MG63 (cell line): Measurements from ENCODE around the gene UTS2B. TPM values are rescaled to one million over a fixed set of nuclear protein-coding genes. Genes with fewer than 3 reads are reported as not detected.

ENCODE experiments used
- DNase-seq: peaks from one replicate; pipeline ENCODE4 v3.0.0-alpha.2; 2020
- H3K27me3 ChIP-seq: fragments of 250-450 bp; sonication (Bioruptor Pico); 2 replicates; pipeline ENCODE4 v1.5.1; 2020; ENCODE audit warnings: mild to moderate bottlenecking, moderate library complexity
- H3K36me3 ChIP-seq: fragments of 250-450 bp; sonication (Bioruptor Pico); 2 replicates; pipeline ENCODE4 v1.5.1; 2020; ENCODE audit warnings: mild to moderate bottlenecking, moderate library complexity
- H3K4me3 ChIP-seq: fragments of 250-450 bp; sonication (Bioruptor Pico); 2 replicates; pipeline ENCODE4 v1.5.1; 2020; ENCODE audit warnings: mild to moderate bottlenecking, moderate library complexity
- H3K9me3 ChIP-seq: fragments of 250-450 bp; sonication (Bioruptor Pico); 2 replicates; pipeline ENCODE4 v1.5.1; 2020; ENCODE audit warnings: mild to moderate bottlenecking, moderate library complexity
- total RNA-seq: library from RNA; depleted of rRNA; stranded (reverse); fragments of >200 nt; shearing (Covaris generic); gene quantifications from 2 replicates; pipeline ENCODE4 v1.2.3, GENCODE V29; 2014; ENCODE audit warnings: low replicate concordance

The UTS2B gene
- total RNA-seq, 1 experiment from 2014 or later, result not detected

GRCh38 chr3:191336833-191337232 lies 6.5 kb upstream of the UTS2B start:
- no peaks in the 10 kb centered on the region for H3K9me3 ChIP-seq
- no peaks in the 10 kb centered on the region for H3K36me3 ChIP-seq
- no peaks in the 10 kb centered on the region for H3K27me3 ChIP-seq
- no peak overlapping the region for H3K4me3 ChIP-seq
- DNase-seq, result no peak

- Histone ChIP-seq H3K36me3 (no peaks in the 10 kb centered on the region; the same call in 1 of the 2 replicates), H3K4me3 (no peak overlapping the region), H3K27me3 (no peaks in the 10 kb centered on the region), H3K9me3 (no peaks in the 10 kb centered on the region)
- no peak for DNase-seq
These were observed 4.1 kb upstream of the UTS2B start for GRCh38 chr3:191334346-191334893.

DNA sequence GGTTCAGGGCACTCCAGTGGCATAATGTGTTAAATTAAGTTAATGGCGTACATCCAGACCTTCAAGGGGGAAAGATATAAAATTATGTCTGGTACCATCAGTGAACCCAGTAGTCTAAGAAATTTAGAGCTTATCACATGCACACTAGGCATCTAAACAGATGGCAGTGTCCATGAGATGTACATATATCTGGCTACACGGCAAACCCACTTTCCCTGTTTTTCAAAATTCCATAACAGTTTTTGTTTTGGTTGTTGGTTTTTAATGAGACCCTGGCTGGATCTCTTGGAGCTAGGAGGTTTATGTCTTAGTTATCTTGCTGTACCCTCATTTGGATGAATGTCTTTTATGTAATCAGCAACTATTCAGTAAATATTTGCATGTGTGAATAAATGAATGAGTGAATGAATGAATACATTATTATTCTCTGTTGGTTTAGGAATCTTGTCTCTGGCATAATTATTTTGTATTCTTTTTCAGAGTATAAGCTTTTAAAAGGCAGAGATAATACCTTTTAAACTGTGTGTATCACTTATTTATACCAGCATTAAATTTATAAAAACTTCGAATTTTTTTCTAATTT lies 3.1 kb upstream of the UTS2B start:
- Histone ChIP-seq H3K36me3 (no peaks in the 10 kb centered on the region; the same call in 1 of the 2 replicates), H3K4me3 (no peak overlapping the region), H3K27me3 (no peaks in the 10 kb centered on the region), H3K9me3 (no peaks in the 10 kb centered on the region)
- DNase-seq, result no peak

- no peaks in the 10 kb centered on the region for H3K9me3 ChIP-seq
- no peaks in the 10 kb centered on the region for H3K27me3 ChIP-seq
- H3K4me3 ChIP-seq, result peak overlapping the region; percentile 63
- H3K36me3 ChIP-seq, result no peaks in the 10 kb centered on the region; the same call in 1 of the 2 replicates
- no peak for DNase-seq
These were observed 1.1 kb upstream of the UTS2B start for GRCh38 chr3:191331388-191331787.

DNA sequence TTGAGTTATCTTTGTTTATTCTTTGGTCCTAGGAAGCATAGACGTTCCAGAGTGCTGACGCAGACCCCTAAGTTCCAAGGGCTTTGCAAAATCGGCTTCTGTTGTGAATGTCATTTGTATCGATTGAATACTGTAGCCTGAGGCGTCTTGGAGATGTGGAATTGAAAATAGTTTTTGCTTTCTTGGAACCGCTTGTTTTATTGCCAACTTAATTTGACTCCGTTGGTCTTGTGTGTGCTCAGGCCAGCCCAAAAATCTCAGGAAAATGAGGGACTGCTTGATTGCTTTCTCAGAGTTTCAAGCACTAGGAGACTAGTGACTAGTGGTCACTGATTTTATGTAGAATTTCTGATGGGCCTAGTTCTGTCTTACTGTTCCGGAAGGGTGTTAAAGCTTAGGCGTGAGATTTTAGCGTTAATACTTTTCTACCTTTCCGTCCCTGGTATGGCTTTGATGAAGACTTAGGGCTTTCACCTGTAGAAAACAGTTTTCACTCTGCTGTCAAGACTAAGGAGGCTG lies 263 bp upstream of the UTS2B start:
- peak; percentile 62 for DNase-seq
- Histone ChIP-seq H3K9me3 (no peaks in the 10 kb centered on the region), H3K4me3 (peak overlapping the region; percentile 63), H3K36me3 (no peaks in the 10 kb centered on the region; the same call in 1 of the 2 replicates), H3K27me3 (no peaks in the 10 kb centered on the region)

GRCh38 chr3:191328962-191329653 lies 1.2 kb downstream of the UTS2B start, which contains the start of gene CCDC50:
TSS of gene CCDC50 (plus strand) at chr3:191329394. CDS start at chr3:191329675, 281 bp downstream.
- no peaks in the 10 kb centered on the region for H3K9me3 ChIP-seq
- no peaks in the 10 kb centered on the region; the same call in 1 of the 2 replicates for H3K36me3 ChIP-seq
- peak; percentile 88 for DNase-seq
- H3K4me3 ChIP-seq, result peak within 1 kb of the TSS; percentile 63
- no peaks in the 10 kb centered on the region for H3K27me3 ChIP-seq

- H3K9me3 ChIP-seq, result no peaks in the 10 kb centered on the region
- peak overlapping the region; percentile 63 for H3K4me3 ChIP-seq
- no peaks in the 10 kb centered on the region; the same call in 1 of the 2 replicates for H3K36me3 ChIP-seq
- DNase-seq, result no peak
- no peaks in the 10 kb centered on the region for H3K27me3 ChIP-seq
These were observed 1.9 kb downstream of the UTS2B start for GRCh38 chr3:191328383-191328961.

DNA sequence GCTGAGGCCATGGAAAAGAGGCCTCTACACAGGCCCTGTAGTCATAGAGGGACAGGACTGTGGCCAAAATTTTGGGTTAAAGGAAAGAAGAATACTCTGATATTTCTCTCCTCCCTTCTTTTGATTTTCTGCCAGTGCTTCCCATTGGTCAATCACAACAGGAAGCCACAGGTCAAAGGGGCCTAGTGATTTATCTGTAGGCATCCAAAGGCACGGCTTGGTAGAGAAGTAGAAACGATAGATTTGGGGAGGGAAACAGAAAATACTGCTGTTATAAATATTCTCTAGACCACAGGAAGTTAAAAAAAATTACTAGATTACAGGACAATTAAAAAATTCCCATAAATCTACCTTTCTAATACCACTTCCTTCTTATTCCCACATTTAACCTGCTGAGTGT lies 2.8 kb downstream of the UTS2B start:
- H3K9me3 ChIP-seq, result no peaks in the 10 kb centered on the region
- H3K4me3 ChIP-seq, result no peak overlapping the region
- H3K36me3 ChIP-seq, result no peaks in the 10 kb centered on the region; the same call in 1 of the 2 replicates
- no peaks in the 10 kb centered on the region for H3K27me3 ChIP-seq
- no peak for DNase-seq

DNA sequence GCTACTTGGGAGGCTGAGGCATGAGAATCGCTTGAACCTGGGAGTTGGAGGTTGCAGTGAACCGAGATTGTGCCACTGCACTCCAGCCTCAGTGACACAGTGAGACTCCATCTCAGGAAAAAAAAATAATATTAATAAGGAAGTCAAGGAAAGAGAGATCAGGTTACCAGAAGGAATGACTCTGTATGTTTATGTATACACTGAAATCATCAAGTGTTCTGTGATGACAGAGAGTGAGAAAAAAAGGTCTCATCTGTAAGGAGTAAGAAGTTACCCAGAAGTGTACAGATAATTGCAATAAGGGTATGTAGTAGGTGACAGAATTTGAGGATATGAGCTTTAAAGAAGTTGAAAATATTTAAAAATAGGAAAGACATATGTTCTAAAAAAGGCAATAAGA lies 5.4 kb downstream of the UTS2B start:
- Histone ChIP-seq H3K36me3 (no peaks in the 10 kb centered on the region), H3K27me3 (no peaks in the 10 kb centered on the region), H3K9me3 (no peaks in the 10 kb centered on the region), H3K4me3 (no peak overlapping the region)
- no peak for DNase-seq

DNA sequence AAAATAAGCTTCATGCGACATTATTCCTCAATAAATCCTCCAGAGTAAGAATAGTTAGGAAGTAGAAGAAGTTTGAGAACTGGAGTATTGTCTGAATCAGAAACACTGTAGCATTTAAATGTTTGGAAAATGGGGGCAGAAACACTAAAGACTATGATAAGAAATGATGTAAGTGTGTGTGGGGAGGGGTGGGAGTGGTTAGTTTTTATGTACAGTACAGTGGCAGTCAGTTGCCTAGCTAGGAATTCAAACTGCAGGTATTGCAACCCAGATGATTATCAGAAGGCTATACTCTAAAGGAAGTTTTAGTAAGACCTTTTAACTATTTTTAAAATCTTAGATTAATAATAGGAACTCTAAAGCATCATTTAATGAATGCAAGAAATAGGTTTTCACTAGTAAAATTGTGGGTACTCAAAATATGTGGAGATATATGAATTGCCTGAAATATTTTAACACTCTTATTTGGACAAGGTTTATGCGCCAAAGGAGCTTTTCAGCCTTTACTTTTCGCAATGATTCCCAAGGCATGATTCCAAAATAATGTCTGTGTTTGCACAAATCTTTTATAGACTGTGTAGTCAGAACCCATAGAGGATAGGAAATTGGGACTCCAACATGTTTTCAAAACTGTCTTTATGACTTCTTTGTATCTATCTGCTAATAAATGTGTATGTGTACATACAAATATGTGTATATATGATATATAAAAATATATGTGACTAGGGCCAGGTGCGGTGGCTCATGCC lies 9.1 kb downstream of the UTS2B start:
- H3K36me3 ChIP-seq, result no peaks in the 10 kb centered on the region
- no peaks in the 10 kb centered on the region for H3K9me3 ChIP-seq
- no peak for DNase-seq
- H3K27me3 ChIP-seq, result no peaks in the 10 kb centered on the region
- H3K4me3 ChIP-seq, result no peak overlapping the region

DNA sequence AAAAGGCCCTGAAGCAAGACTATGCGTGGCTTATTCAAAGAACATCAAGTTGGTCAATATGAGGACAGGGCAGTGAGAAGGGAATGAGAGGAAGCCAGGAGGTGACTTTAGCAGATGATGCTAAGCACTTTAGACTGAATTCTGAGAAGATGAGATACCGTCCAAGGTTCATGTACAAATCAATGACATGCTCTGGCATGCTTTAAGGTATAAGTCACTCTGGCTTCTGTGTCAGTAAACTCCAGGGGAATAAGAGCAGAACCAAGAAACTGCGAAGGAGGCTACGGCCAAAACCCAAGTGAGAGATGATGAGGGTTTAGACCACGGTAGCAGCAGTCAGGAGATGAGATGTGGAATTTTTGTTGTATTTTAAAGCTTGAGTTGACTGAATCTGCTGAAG lies 10.0 kb downstream of the UTS2B start:
- Histone ChIP-seq H3K36me3 (no peaks in the 10 kb centered on the region), H3K9me3 (no peaks in the 10 kb centered on the region), H3K4me3 (no peak overlapping the region), H3K27me3 (no peaks in the 10 kb centered on the region)
- DNase-seq, result no peak

DNA sequence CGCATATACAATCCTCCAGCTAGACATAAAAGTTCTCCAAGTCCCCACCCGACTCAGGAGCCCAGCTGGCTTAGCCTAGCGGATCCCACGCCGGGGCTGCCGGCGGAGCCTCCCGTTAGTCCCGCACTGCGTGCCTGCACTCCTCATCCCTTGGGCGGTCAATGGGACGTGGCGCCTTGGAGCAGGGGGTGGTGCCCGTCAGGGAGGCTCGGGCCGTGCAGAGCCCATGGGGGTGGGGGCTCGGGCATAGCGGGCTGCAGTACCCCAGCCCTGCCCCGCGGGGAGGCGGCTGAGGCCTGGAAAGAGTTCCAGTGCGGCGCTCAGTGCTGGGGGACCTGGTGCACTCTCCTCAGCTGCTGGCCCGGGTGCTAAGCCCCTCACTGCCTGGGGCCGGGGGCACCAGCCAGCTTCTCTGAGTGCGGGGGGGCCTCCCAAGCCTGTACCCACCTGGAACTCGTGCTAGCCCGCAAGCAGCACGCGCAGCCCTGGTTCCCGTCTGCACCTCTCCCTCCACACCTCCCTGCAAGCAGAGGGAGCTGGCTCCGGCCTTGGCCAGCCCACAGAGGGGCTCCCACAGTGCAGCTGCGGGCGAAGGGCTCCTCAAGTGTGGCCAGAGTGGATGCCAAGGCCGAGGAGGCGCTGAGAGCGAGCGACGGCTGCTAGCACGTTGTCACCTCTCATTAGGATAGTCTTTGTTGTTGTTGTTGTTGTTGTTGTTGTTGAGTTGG lies 13.3 kb downstream of the UTS2B start:
- no peaks in the 10 kb centered on the region for H3K36me3 ChIP-seq
- DNase-seq, result no peak
- no peak overlapping the region for H3K4me3 ChIP-seq
- H3K27me3 ChIP-seq, result no peaks in the 10 kb centered on the region
- H3K9me3 ChIP-seq, result no peaks in the 10 kb centered on the region

DNA sequence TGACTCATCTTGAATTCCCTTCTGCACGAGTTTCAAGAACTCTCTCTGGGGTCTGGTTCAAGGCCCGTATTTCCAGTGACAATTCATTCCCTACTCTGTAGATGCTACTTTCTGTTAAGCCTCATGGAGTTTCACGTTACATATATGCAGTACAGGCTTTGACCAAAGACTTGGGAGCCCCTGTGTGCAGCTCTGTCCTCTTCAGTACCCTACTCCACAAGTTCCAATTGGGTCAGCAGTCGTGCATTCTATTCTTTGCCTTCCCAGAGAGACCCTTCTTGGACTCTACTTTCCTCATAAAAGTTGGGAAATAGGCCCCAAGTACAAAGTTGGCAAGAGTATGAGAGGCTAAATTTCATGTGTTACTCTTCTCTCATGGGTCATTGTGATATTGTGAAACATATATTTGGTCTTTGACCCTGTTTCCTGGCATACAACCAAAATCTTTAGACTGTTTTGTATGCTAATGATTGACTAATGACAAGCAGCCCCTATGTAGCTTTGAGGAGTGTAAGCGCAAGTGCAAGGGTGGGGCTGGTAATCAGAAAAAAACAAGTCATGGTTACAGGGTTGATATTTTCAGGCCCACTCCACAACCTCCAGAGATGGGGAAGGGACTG lies 16.1 kb downstream of the UTS2B start:
- DNase-seq, result no peak
- Histone ChIP-seq H3K36me3 (no peaks in the 10 kb centered on the region), H3K9me3 (no peaks in the 10 kb centered on the region), H3K4me3 (no peak overlapping the region), H3K27me3 (no peaks in the 10 kb centered on the region)

- no peaks in the 10 kb centered on the region for H3K27me3 ChIP-seq
- DNase-seq, result no peak
These were observed 17.0 kb downstream of the UTS2B start for GRCh38 chr3:191313296-191313695.

DNA sequence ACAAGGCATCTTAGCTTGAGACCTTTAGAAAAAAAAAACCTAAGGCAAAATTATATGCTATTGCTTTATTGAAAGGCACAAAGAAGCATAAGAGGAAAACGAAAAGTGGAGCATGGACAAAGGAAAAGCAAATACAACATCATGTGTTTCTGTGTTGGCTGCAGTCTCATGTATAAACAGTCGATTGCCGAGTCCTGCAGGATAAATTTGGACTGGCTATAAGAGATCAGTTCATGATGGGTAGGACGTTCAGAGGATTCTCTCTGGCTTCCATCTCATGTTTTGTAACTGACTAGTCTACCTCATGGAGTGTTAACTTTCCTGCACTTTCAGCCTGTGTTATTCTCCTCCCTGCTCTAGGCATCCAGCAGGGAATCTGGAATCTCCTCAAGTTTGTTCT lies 23.0 kb downstream of the UTS2B start:
- Histone ChIP-seq H3K4me3 (no peak overlapping the region), H3K27me3 (no peaks in the 10 kb centered on the region), H3K36me3 (no peaks in the 10 kb centered on the region), H3K9me3 (no peaks in the 10 kb centered on the region)
- no peak for DNase-seq

More at GRCh38 chr3:191313296-191313695, 17.0 kb downstream of the UTS2B start:
- Histone ChIP-seq H3K36me3 (no peaks in the 10 kb centered on the region), H3K9me3 (no peaks in the 10 kb centered on the region), H3K4me3 (no peak overlapping the region)

DNA sequence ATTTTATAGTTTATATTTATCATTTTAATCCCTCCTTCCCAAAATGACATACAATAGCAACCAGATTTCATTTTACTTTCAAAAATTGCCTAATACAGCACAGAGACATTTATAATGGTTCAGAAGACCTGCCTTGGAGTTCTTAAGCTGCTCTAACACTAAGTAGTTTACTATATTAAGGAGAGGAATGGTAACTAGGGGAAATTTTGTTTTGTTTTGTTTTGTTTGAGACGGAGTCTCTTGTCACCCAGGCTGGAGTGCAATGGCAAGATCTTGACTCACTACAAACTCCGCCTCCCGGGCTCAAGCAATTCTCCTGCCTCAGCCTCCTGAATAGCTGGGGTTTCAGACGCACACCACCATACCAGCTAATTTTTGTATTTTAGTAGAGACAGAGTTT lies 23.9 kb downstream of the UTS2B start:
- DNase-seq, result no peak
- no peaks in the 10 kb centered on the region for H3K9me3 ChIP-seq
- no peak overlapping the region for H3K4me3 ChIP-seq
- H3K36me3 ChIP-seq, result no peaks in the 10 kb centered on the region
- no peaks in the 10 kb centered on the region for H3K27me3 ChIP-seq
